Endothelial cell of umbilical vein (primary cell): ENCODE results near the gene USH1G. TPM values are rescaled to one million over a fixed set of nuclear protein-coding genes. Genes with fewer than 3 reads are reported as not detected.

Experiments
- BruUV-seq: library from RNA; stranded (reverse); fragments of 400-500 nt; replicated peaks from 2 replicates; lab custom pipeline; 2021; lab: Mats Ljungman, UMichigan
- CTCF ChIA-PET: fragments of 300-600, 350-600 bp; sonication (Branson Sonifier 250); formaldehyde crosslinking; loops from one replicate; lab custom pipeline; 2021; ENCODE audit warnings: antibody characterized with exemption, inconsistent platforms; lab: Charles Lee
- POLR2A ChIA-PET: fragments of 300-600, 350-600 bp; sonication (Branson Sonifier 250); formaldehyde crosslinking; loops from one replicate; lab custom pipeline; 2021; ENCODE audit warnings: antibody characterized with exemption, inconsistent platforms; lab: Charles Lee
- DNase-seq: peaks from one replicate; pipeline ENCODE4 v3.0.0-alpha.2; 2011; ENCODE audit warnings: low read depth, low spot score
- FAIRE-seq: peaks from 2 replicates; lab custom pipeline; 2011; peaks lifted over from hg19 to GRCh38; lab: Jason Lieb, UNC
- H2AFZ ChIP-seq: 2 replicates; pipeline ENCODE4 v1.6.0; 2012; ENCODE audit warnings: low read depth, low read length, control low read depth, inconsistent platforms
- H3K27ac ChIP-seq: 2 replicates; pipeline ENCODE4 v1.5.1; 2011; ENCODE audit warnings: low read depth, mild to moderate bottlenecking, control low read depth, low read length, moderate library complexity; ENCODE audit not compliant: insufficient read depth
- H3K27me3 ChIP-seq, 2 experiments: 2 replicates each; pipeline versions ENCODE4 v1.6.0 to v1.6.1; 2011; ENCODE audit warnings: low read length in 2 of 2, mixed read lengths in 1 of 2; ENCODE audit not compliant: control insufficient read depth in 2 of 2, insufficient read depth in 2 of 2
- H3K36me3 ChIP-seq, 2 experiments: 2 replicates in 1 of 2; 3 replicates in 1 of 2; pipeline ENCODE4 v1.5.1; 2011; ENCODE audit warnings: low read length in 2 of 2, mild to moderate bottlenecking in 1 of 2, moderate library complexity in 1 of 2; ENCODE audit not compliant: control insufficient read depth in 2 of 2, insufficient read depth in 2 of 2; ENCODE audit errors: extremely low read depth in 1 of 2
- H3K4me1 ChIP-seq: 3 replicates; pipeline ENCODE4 v1.5.1; 2011; ENCODE audit warnings: mild to moderate bottlenecking, low read length; ENCODE audit not compliant: control insufficient read depth, insufficient read depth; ENCODE audit errors: extremely low read depth
- H3K4me2 ChIP-seq: 2 replicates; pipeline ENCODE4 v1.6.1; 2011; ENCODE audit warnings: low read length, control low read depth, mixed read lengths; ENCODE audit not compliant: insufficient read depth
- H3K4me3 ChIP-seq, 3 experiments: fragments of 200-600 bp in 1 of 3; sonication (generic), shearing (Covaris generic) in 1 of 3; replicated peaks in 1 of 3; 2 replicates each; pipeline ENCODE4 v1.5.1; 2011 to 2016; ENCODE audit warnings: control low read depth in 3 of 3, low read length in 3 of 3, mild to moderate bottlenecking in 2 of 3, inconsistent platforms in 1 of 3, low read depth in 1 of 3, moderate library complexity in 1 of 3; ENCODE audit not compliant: insufficient read depth in 1 of 3
- H3K79me2 ChIP-seq: 2 replicates; pipeline ENCODE4 v1.6.0; 2012; ENCODE audit warnings: low read length, inconsistent platforms; ENCODE audit not compliant: control insufficient read depth, insufficient read depth
- H3K9ac ChIP-seq: replicated peaks from 2 replicates; pipeline ENCODE3; 2011; ENCODE audit warnings: low read length, control low read depth; ENCODE audit not compliant: insufficient read depth; ENCODE audit errors: extremely low read depth
- H3K9me1 ChIP-seq: replicated peaks from 3 replicates; pipeline ENCODE4 v1.6.0; 2011; ENCODE audit warnings: mild to moderate bottlenecking, low read length; ENCODE audit not compliant: control insufficient read depth, insufficient read depth; ENCODE audit errors: extremely low read depth
- H3K9me3 ChIP-seq: replicated peaks from 2 replicates; pipeline ENCODE4 v1.5.1; 2012; ENCODE audit warnings: low read length, inconsistent platforms; ENCODE audit not compliant: control insufficient read depth, insufficient read depth
- H4K20me1 ChIP-seq: replicated peaks from 2 replicates; pipeline ENCODE3; 2011; ENCODE audit warnings: mild to moderate bottlenecking, low read length; ENCODE audit not compliant: control insufficient read depth, insufficient read depth; ENCODE audit errors: extremely low read depth
- EZH2 ChIP-seq: IDR thresholded peaks from 2 replicates; pipeline ENCODE4 v1.6.1; 2012; ENCODE audit warnings: borderline replicate concordance, low read depth, mild to moderate bottlenecking, moderate library complexity, low read length, inconsistent platforms; ENCODE audit not compliant: severe bottlenecking
- FOS ChIP-seq: IDR thresholded peaks from 2 replicates; pipeline ENCODE4 v1.6.1; 2011; ENCODE audit warnings: mild to moderate bottlenecking, low read length, moderate library complexity, borderline replicate concordance; ENCODE audit not compliant: insufficient read depth
- GATA2 ChIP-seq: IDR thresholded peaks from 2 replicates; pipeline ENCODE4 v1.7.0; 2011; ENCODE audit warnings: low read depth, mild to moderate bottlenecking, moderate library complexity, mixed read lengths, low read length; ENCODE audit not compliant: insufficient read length, insufficient read depth
- JUN ChIP-seq: IDR thresholded peaks from 2 replicates; pipeline ENCODE4 v1.6.1; 2011; ENCODE audit warnings: borderline replicate concordance, low read depth; ENCODE audit not compliant: insufficient read length, insufficient read depth
- MYC ChIP-seq: IDR thresholded peaks from one replicate; pipeline ENCODE4 v1.6.1; 2011; ENCODE audit warnings: mild to moderate bottlenecking, low read depth, low read length
- POLR2A ChIP-seq: IDR thresholded peaks from 2 replicates; pipeline ENCODE4 v1.6.1; 2012; ENCODE audit warnings: low read depth, mild to moderate bottlenecking, control low read depth, low read length
- POLR2AphosphoS5 ChIP-seq: IDR thresholded peaks from 2 replicates; pipeline ENCODE4 v1.6.1; 2012; ENCODE audit warnings: low read depth, mild to moderate bottlenecking, control low read depth, low read length, moderate library complexity; ENCODE audit not compliant: insufficient read depth
- dilution Hi-C: fragments of 300-500 bp; cut with MboI; formaldehyde crosslinking; loops from one replicate; pipeline ENCODE4 v1.15.0; 2019; ENCODE audit warnings: low sequenced_read_pairs; ENCODE audit not compliant: extremely low pct_ligation_motif_present
- intact Hi-C: fragments of 100-400 bp; cut with micrococcal nuclease; formaldehyde crosslinking; loops from one replicate; pipeline ENCODE4 v1.10.0; 2022
- polyA plus RNA-seq, 4 experiments: library from polyadenylated mRNA; depleted of rRNA in 3 of 4; stranded (reverse) in 3 of 4; unstranded in 1 of 4; fragments of >200 nt; gene quantifications; 2 replicates each; pipeline versions ENCODE4 v1.2.1 to v1.2.3, GENCODE V29; 2011 to 2012; ENCODE audit warnings: missing spikeins in 1 of 4
- total RNA-seq: library from RNA; stranded (reverse); gene quantifications from 2 replicates; pipeline ENCODE4 v1.2.3, GENCODE V29; 2021
- TF ChIP-seq, protein P1 (sequence below), 2 donors: IDR thresholded peaks; 1 replicate in 1 of 2; 2 replicates in 1 of 2; pipeline ENCODE4 v1.5.1; 2011; ENCODE audit warnings: low read length in 2 of 2, mild to moderate bottlenecking in 2 of 2, moderate library complexity in 2 of 2, control low read depth in 1 of 2, inconsistent platforms in 1 of 2, low read depth in 1 of 2; ENCODE audit not compliant: insufficient read depth in 1 of 2; ENCODE audit errors: extremely low read depth in 1 of 2
- TF ChIP-seq, protein P2 (sequence below): IDR thresholded peaks from 2 replicates; pipeline ENCODE4 v1.6.1; 2011; ENCODE audit not compliant: insufficient read depth, insufficient read length

Gene USH1G
- total and polyA plus RNA-seq, 2 donors (not counting 3 experiments of a cell fraction or from before 2014, with no cell fraction given) = not detected

DNA sequence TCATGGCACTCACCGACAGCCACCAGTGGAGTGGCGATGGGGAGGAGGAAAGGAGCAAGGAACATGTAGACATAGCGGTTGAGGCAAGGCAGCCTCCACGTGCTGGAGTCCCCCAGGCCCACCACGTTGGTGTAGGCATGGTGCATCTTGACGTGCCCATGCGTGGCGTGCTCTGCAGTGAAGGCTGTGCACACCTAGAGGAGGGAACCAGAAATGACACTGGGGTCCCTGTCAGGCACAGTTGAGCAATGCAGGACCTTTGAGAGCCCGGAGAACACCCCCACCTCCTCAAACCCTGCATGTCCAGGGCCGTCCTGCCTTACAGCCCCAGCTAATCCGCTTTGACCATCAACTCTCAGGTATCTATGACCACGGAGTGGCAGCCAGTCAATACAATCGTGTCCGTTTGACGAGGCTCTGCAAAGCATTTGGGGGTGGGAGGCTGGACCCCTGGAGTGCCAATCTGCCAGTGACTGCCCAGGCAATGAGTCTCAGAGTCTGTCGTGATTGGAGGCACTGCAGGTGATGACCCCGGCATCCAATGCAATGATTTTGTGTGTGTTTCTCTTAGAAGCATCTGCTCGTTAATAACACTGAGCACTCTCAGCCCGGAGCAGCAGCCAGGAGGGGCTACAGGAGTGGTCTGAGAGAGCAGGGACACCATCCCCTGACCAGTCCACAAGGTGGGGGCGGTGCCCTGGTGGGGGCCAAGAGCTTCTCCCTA is 40.4 kb downstream of the USH1G start:
- H3K4me2 ChIP-seq = no peak overlapping the region
- dilution Hi-C loops = no loop called here
- H3K4me3 ChIP-seq = no peak overlapping the region
- no peak overlapping the region for H3K9ac ChIP-seq
- ChIA-PET POLR2A (interaction anchor here (1.4 kb wide), 1 partner anchor 10 kb away, joined by 6 read pairs; the partner anchor contains the start of gene FDXR), CTCF (no interaction called here)
- no peak for DNase-seq
- no peaks in the 10 kb centered on the region for H3K9me3 ChIP-seq
- H3K9me1 ChIP-seq = no peaks in the 10 kb centered on the region
- no TSS peak for BruUV-seq
- H3K27me3 ChIP-seq = no peaks in the 10 kb centered on the region
- TF ChIP-seq FOS (no peak), GATA2 (no peak), EZH2 (no peak), POLR2AphosphoS5 (no peak), POLR2A (no peak), MYC (no peak), JUN (no peak)
- TF ChIP-seq, protein P1, sequence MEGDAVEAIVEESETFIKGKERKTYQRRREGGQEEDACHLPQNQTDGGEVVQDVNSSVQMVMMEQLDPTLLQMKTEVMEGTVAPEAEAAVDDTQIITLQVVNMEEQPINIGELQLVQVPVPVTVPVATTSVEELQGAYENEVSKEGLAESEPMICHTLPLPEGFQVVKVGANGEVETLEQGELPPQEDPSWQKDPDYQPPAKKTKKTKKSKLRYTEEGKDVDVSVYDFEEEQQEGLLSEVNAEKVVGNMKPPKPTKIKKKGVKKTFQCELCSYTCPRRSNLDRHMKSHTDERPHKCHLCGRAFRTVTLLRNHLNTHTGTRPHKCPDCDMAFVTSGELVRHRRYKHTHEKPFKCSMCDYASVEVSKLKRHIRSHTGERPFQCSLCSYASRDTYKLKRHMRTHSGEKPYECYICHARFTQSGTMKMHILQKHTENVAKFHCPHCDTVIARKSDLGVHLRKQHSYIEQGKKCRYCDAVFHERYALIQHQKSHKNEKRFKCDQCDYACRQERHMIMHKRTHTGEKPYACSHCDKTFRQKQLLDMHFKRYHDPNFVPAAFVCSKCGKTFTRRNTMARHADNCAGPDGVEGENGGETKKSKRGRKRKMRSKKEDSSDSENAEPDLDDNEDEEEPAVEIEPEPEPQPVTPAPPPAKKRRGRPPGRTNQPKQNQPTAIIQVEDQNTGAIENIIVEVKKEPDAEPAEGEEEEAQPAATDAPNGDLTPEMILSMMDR (IDR thresholded peaks at IDR 0.05; ENCODE audit: extremely low read depth in 1 of 2, insufficient read depth in 1 of 2, low read depth in 1 of 2, low read length in 2 of 2) = no peak
- TF ChIP-seq, protein P2, sequence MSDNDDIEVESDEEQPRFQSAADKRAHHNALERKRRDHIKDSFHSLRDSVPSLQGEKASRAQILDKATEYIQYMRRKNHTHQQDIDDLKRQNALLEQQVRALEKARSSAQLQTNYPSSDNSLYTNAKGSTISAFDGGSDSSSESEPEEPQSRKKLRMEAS = no peak
- intact Hi-C loops = no loop called here
- no peaks in the 10 kb centered on the region for H3K79me2 ChIP-seq
- no peak overlapping the region for H2AFZ ChIP-seq
- H4K20me1 ChIP-seq = no peaks in the 10 kb centered on the region
- no peaks in the 10 kb centered on the region for H3K4me1 ChIP-seq
- H3K36me3 ChIP-seq = no peaks in the 10 kb centered on the region
- H3K27ac ChIP-seq = no peak overlapping the region
- FAIRE-seq = no peak
